SU-DHL-6 (cell line): Measurements from ENCODE around the gene PTPRH.

Experiments used
- EZH2phosphoT487 ChIP-seq: fragments of 200-600 bp; sonication (generic), shearing (Covaris generic); conservative IDR thresholded peaks from 2 replicates; pipeline ENCODE4 v1.6.1; 2018; ENCODE audit warnings: mild to moderate bottlenecking, antibody characterized with exemption, low read length, moderate library complexity, mixed read lengths
- TF ChIP-seq, protein P1 (sequence below): fragments of 200-600 bp; sonication (generic); IDR thresholded peaks from one replicate; pipeline ENCODE4 v1.5.1; 2017; ENCODE audit warnings: antibody characterized with exemption, mild to moderate bottlenecking, low read length, moderate library complexity; ENCODE audit not compliant: insufficient read depth, poor library complexity, severe bottlenecking

GRCh38 chr19:55141696-55142095 is 67.6 kb downstream of the PTPRH start:
- TF ChIP-seq, protein P1, sequence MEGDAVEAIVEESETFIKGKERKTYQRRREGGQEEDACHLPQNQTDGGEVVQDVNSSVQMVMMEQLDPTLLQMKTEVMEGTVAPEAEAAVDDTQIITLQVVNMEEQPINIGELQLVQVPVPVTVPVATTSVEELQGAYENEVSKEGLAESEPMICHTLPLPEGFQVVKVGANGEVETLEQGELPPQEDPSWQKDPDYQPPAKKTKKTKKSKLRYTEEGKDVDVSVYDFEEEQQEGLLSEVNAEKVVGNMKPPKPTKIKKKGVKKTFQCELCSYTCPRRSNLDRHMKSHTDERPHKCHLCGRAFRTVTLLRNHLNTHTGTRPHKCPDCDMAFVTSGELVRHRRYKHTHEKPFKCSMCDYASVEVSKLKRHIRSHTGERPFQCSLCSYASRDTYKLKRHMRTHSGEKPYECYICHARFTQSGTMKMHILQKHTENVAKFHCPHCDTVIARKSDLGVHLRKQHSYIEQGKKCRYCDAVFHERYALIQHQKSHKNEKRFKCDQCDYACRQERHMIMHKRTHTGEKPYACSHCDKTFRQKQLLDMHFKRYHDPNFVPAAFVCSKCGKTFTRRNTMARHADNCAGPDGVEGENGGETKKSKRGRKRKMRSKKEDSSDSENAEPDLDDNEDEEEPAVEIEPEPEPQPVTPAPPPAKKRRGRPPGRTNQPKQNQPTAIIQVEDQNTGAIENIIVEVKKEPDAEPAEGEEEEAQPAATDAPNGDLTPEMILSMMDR, result no peak
- TF ChIP-seq EZH2phosphoT487, result no peak
